HG03521 (cell line): Measurements from ENCODE around the gene IFI35.
"Not testable (repeated sequence)": the region's sequence is repeated elsewhere in the genome, so short reads cannot be mapped to it uniquely, and the experiment has no call there.

ENCODE experiments used
- ATAC-seq: cut with Tn5 transposase; IDR thresholded peaks from one replicate; pipeline ENCODE4 v1.9.1; 2021; ENCODE audit warnings: mild to moderate bottlenecking, moderate library complexity; ENCODE audit not compliant: unreplicated experiment

The IFI35 gene

GRCh38 chr17:43044024-43044423, 37.4 kb downstream of the IFI35 start:
- ATAC-seq, result no peak

GRCh38 chr17:43051969-43052368, 45.4 kb downstream of the IFI35 start:
- no peak for ATAC-seq

DNA sequence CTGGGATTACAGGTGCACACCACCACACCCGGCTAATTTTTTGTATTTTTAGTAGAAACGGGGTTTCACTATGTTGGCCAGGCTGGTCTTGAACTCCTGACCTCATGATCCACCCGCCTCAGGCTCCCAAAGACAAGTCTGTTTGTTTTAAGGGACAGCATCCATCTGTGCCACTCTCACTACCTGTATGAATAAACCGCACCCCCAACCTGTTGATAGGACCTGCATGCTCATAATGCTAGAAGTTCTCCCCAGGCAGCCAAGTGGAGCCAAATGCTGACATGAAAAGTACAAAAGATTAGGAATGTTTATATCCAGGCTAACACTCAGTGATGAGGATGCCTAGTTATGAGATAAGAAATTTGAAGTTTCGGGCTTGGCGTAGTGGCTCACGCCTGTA, 46.4 kb downstream of the IFI35 start:
- ATAC-seq, result not testable (repeated sequence)

- ATAC-seq, result no peak
These were observed 49.5 kb downstream of the IFI35 start for GRCh38 chr17:43056051-43056450.

- no peak for ATAC-seq
These were observed 56.5 kb downstream of the IFI35 start for GRCh38 chr17:43062984-43063638.
